Astrocyte of the spinal cord (primary cell): Measurements from ENCODE around the gene ANK3.

Experiments used
- DNase-seq: peaks from one replicate; pipeline ENCODE4 v3.0.0; 2011; ENCODE audit warnings: low read depth, low spot score
- H3K4me3 ChIP-seq: 2 replicates; pipeline ENCODE4 v1.5.1; 2011; ENCODE audit warnings: low read depth, mild to moderate bottlenecking, low read length, moderate library complexity
- CTCF ChIP-seq: IDR thresholded peaks from 2 replicates; pipeline ENCODE4 v1.5.1; 2012; ENCODE audit warnings: low read depth, mild to moderate bottlenecking, low read length, inconsistent platforms
- in situ Hi-C: cut with HindIII; loops from 2 replicates; pipeline ENCODE4 v1.10.0; 2017; ENCODE audit warnings: low sequenced_read_pairs

Gene ANK3

GRCh38 chr10:60176925-60177324, 212.8 kb downstream of the ANK3 start:
- H3K4me3 ChIP-seq = no peak overlapping the region
- no peak for DNase-seq
- TF ChIP-seq CTCF = no peak
- in situ Hi-C loops = no loop called here

- in situ Hi-C loops = no loop called here
- TF ChIP-seq CTCF = no peak
- H3K4me3 ChIP-seq = no peak overlapping the region
- DNase-seq = no peak
Measured at GRCh38 chr10:60175441-60175971, 214.2 kb downstream of the ANK3 start.

DNA sequence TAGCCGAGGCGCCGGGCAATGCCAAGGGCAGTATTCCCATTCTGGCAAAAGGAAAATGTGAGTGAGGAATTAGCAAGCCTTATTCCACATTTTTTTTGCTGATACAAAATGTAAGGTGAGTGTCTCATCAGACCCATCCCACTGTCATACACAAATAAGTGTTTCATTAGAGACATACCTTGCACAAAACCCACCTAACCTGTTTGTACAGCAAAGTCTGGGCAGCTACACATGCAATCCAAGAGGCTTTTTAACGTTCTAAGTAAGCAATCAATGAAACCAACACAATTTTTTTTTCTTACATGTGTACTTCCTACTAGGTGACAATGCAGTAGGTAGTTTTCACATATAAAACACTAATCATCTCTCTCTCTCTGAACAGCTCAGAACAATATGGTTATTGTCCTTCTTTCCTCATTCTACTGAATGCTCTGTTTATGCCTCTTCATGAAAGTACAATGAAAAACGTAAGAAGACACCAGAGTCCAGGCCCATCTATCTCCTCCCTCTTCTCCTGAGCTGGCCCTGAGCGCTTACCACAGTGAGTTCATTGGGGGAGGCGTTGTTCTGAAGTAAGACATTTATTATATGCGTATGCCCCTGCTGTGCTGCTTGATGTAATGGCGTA, 217.2 kb downstream of the ANK3 start:
- in situ Hi-C loops = no loop called here
- no peak for DNase-seq
- H3K4me3 ChIP-seq = no peak overlapping the region
- TF ChIP-seq CTCF = no peak

DNA sequence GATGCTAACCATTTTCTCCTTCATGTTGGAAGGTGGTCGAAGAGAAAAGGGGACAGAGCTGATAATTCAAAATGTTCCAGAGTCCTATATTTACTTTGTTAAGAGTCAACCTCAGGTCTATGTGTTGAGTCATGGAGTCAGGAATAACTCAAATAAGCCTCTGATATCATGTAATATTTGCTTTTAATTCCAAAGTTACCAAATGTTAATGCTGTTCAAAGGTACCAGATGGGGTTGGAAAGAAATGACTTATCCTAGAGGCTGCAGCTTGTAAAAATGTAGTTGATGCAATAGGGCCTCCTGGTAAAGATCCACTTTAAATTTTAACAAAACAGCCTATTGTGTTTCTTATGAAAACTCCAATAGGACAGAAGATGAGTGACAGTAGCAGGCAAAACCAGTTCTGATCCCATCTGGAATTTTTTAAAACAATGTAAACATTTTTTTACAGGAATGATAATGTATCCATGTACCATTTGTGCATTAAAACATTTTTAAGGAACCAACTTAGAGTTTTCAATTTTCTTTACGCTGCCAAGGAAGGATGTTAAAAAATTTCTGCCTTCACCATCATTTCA, 218.2 kb downstream of the ANK3 start:
- in situ Hi-C loops = no loop called here
- DNase-seq = no peak
- H3K4me3 ChIP-seq = no peak overlapping the region
- TF ChIP-seq CTCF = no peak

GRCh38 chr10:60170250-60170649, 219.4 kb downstream of the ANK3 start:
- in situ Hi-C loops = no loop called here
- DNase-seq = peak; percentile 29
- no peak for TF ChIP-seq CTCF
- H3K4me3 ChIP-seq = no peak overlapping the region

- DNase-seq = no peak
- in situ Hi-C loops = no loop called here
- no peak for TF ChIP-seq CTCF
- no peak overlapping the region for H3K4me3 ChIP-seq
Measured at GRCh38 chr10:60169111-60169510, 220.6 kb downstream of the ANK3 start.
